ENCODE data around the gene MVK. TPM values are rescaled to one million over a fixed set of nuclear protein-coding genes. Genes with fewer than 3 reads are reported as not detected.

MVK gene
- total and polyA plus RNA-seq, 2 donors: 7.2 to 10.4 TPM

GRCh38 chr12:109605599-109606228 lies 32.1 kb downstream of the MVK start:
- DNase-seq (ENCODE audit: low read depth in 6 of 9, low spot score in 9 of 9): no peak
- no peak overlapping the region for H3K4me3 ChIP-seq (ENCODE audit: low read length in 2 of 2)
- H3K27me3 ChIP-seq (ENCODE audit: control insufficient read depth in 2 of 2, insufficient read depth in 1 of 2, low read length in 1 of 2): peaks cover 3 to 58% of the 10 kb centered on the region in 2 donors
- no peaks in the 10 kb centered on the region for H3K36me3 ChIP-seq (ENCODE audit: control insufficient read depth in 2 of 2, insufficient read depth in 2 of 2, low read length in 1 of 2)
- no peaks in the 10 kb centered on the region for H3K4me1 ChIP-seq (ENCODE audit: control insufficient read depth in 2 of 2, insufficient read depth in 2 of 2, low read length in 2 of 2)
- no peaks in the 10 kb centered on the region for H3K9me3 ChIP-seq (ENCODE audit: control insufficient read depth in 2 of 2, insufficient read depth in 1 of 2, low read length in 1 of 2)
- WGBS: 92% methylated on average over 13 of the region's 13 CpGs
- H3K27ac ChIP-seq (ENCODE audit: low read depth in 1 of 2, low read length in 1 of 2): no peak overlapping the region

DNA sequence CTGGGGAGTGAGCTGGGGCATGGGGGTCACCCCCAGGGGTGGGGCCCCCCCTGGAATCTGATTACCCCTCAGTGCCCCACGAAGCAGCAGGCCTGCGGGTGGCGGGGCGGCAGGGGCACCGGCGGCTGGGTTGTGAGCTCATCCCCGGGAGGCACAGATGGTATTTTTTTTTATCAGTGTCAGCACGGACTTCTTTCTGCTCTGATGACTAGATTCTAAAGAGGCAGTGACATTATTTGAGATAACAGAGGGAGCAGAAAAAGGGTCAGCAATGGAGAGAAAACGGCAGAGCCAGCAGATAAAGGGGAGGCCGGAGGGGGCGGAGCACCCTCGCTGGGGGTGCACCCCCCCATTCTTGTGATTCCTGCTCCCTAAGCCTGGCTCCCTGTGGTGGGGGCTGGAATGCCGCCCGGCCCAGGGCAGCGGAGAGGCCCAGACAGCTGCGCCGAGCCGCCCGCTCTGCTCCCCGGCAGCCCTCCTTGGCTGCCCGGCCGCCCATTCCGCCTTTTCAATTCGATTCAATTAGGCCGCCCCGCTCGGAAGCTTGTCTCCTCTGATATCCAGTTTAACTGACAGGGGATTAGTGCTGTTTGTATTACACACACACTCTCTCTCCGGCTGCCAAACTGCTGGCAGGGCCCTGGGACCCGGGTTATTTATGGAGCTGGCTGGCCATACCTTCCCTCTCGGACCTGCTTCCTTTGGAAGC lies 32.9 kb downstream of the MVK start:
- peaks cover 3 to 62% of the 10 kb centered on the region in 2 donors for H3K27me3 ChIP-seq (ENCODE audit: control insufficient read depth in 2 of 2, insufficient read depth in 1 of 2, low read length in 1 of 2)
- no peak overlapping the region for H3K27ac ChIP-seq (ENCODE audit: low read depth in 1 of 2, low read length in 1 of 2)
- H3K36me3 ChIP-seq (ENCODE audit: control insufficient read depth in 2 of 2, insufficient read depth in 2 of 2, low read length in 1 of 2): no peaks in the 10 kb centered on the region
- WGBS: 50% methylated on average over 30 of the region's 30 CpGs
- H3K4me1 ChIP-seq (ENCODE audit: control insufficient read depth in 2 of 2, insufficient read depth in 2 of 2, low read length in 2 of 2): no peaks in the 10 kb centered on the region
- no peaks in the 10 kb centered on the region for H3K9me3 ChIP-seq (ENCODE audit: control insufficient read depth in 2 of 2, insufficient read depth in 1 of 2, low read length in 1 of 2)
- DNase-seq (ENCODE audit: low read depth in 6 of 9, low spot score in 9 of 9): no peak
- no peak overlapping the region for H3K4me3 ChIP-seq (ENCODE audit: low read length in 2 of 2)

GRCh38 chr12:109607618-109608017 lies 34.0 kb downstream of the MVK start:
- Histone ChIP-seq H3K4me1 (ENCODE audit: control insufficient read depth in 2 of 2, insufficient read depth in 2 of 2, low read length in 2 of 2) (no peaks in the 10 kb centered on the region), H3K36me3 (ENCODE audit: control insufficient read depth in 2 of 2, insufficient read depth in 2 of 2, low read length in 1 of 2) (no peaks in the 10 kb centered on the region), H3K27me3 (ENCODE audit: control insufficient read depth in 2 of 2, insufficient read depth in 1 of 2, low read length in 1 of 2) (peaks cover 3 to 68% of the 10 kb centered on the region in 2 donors), H3K27ac (ENCODE audit: low read depth in 1 of 2, low read length in 1 of 2) (no peak overlapping the region), H3K4me3 (ENCODE audit: low read length in 2 of 2) (no peak overlapping the region), H3K9me3 (ENCODE audit: control insufficient read depth in 2 of 2, insufficient read depth in 1 of 2, low read length in 1 of 2) (no peaks in the 10 kb centered on the region)
- no peak for DNase-seq (ENCODE audit: low read depth in 6 of 9, low spot score in 9 of 9)
- 88% methylated on average over 4 of the region's 4 CpGs for WGBS

DNA sequence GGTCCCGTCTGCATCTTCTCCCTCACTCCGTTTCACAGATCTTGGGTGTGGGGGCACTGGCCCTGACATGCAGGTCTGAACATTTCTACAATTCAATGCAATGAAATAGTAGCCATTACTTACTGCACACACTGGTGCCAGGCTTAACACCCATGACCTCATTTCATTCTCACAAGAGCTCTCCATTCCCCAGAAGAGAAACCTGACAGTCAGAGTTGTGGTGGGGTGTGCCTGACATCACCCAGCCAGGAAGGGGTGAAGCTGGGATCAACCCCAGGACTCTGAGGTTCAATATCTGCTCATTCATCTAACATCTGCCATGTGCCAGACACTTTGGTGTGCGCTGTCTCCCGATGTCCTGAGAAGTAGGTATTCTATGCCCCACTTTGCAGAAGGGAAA lies 34.7 kb downstream of the MVK start:
- H3K4me1 ChIP-seq (ENCODE audit: control insufficient read depth in 2 of 2, insufficient read depth in 2 of 2, low read length in 2 of 2): no peaks in the 10 kb centered on the region
- peaks cover 3 to 73% of the 10 kb centered on the region in 2 donors for H3K27me3 ChIP-seq (ENCODE audit: control insufficient read depth in 2 of 2, insufficient read depth in 1 of 2, low read length in 1 of 2)
- no peaks in the 10 kb centered on the region for H3K9me3 ChIP-seq (ENCODE audit: control insufficient read depth in 2 of 2, insufficient read depth in 1 of 2, low read length in 1 of 2)
- no peak overlapping the region for H3K27ac ChIP-seq (ENCODE audit: low read depth in 1 of 2, low read length in 1 of 2)
- 83% methylated on average over 4 of the region's 4 CpGs for WGBS
- no peak overlapping the region for H3K4me3 ChIP-seq (ENCODE audit: low read length in 2 of 2)
- H3K36me3 ChIP-seq (ENCODE audit: control insufficient read depth in 2 of 2, insufficient read depth in 2 of 2, low read length in 1 of 2): no peaks in the 10 kb centered on the region
- no peak for DNase-seq (ENCODE audit: low read depth in 6 of 9, low spot score in 9 of 9)

- Histone ChIP-seq H3K27ac (ENCODE audit: low read depth in 1 of 2, low read length in 1 of 2) (no peak overlapping the region), H3K4me3 (ENCODE audit: low read length in 2 of 2) (no peak overlapping the region), H3K36me3 (ENCODE audit: control insufficient read depth in 2 of 2, insufficient read depth in 2 of 2, low read length in 1 of 2) (no peaks in the 10 kb centered on the region), H3K4me1 (ENCODE audit: control insufficient read depth in 2 of 2, insufficient read depth in 2 of 2, low read length in 2 of 2) (no peaks in the 10 kb centered on the region), H3K9me3 (ENCODE audit: control insufficient read depth in 2 of 2, insufficient read depth in 1 of 2, low read length in 1 of 2) (no peaks in the 10 kb centered on the region), H3K27me3 (ENCODE audit: control insufficient read depth in 2 of 2, insufficient read depth in 1 of 2, low read length in 1 of 2) (peaks cover 3 to 74% of the 10 kb centered on the region in 2 donors)
- DNase-seq (ENCODE audit: low read depth in 6 of 9, low spot score in 9 of 9): no peak
- 97% methylated on average over 3 of the region's 3 CpGs for WGBS
Observed at GRCh38 chr12:109608793-109609192, 35.2 kb downstream of the MVK start.

GRCh38 chr12:109609342-109609741 lies 35.7 kb downstream of the MVK start:
- Histone ChIP-seq H3K4me1 (ENCODE audit: control insufficient read depth in 2 of 2, insufficient read depth in 2 of 2, low read length in 2 of 2) (no peaks in the 10 kb centered on the region), H3K27me3 (ENCODE audit: control insufficient read depth in 2 of 2, insufficient read depth in 1 of 2, low read length in 1 of 2) (peaks cover 3 to 72% of the 10 kb centered on the region in 2 donors), H3K9me3 (ENCODE audit: control insufficient read depth in 2 of 2, insufficient read depth in 1 of 2, low read length in 1 of 2) (no peaks in the 10 kb centered on the region), H3K27ac (ENCODE audit: low read depth in 1 of 2, low read length in 1 of 2) (no peak overlapping the region), H3K4me3 (ENCODE audit: low read length in 2 of 2) (no peak overlapping the region), H3K36me3 (ENCODE audit: control insufficient read depth in 2 of 2, insufficient read depth in 2 of 2, low read length in 1 of 2) (no peaks in the 10 kb centered on the region)
- WGBS: 88% methylated on average over 2 of the region's 2 CpGs
- DNase-seq (ENCODE audit: low read depth in 6 of 9, low spot score in 9 of 9): no peak

- Histone ChIP-seq H3K36me3 (ENCODE audit: control insufficient read depth in 2 of 2, insufficient read depth in 2 of 2, low read length in 1 of 2) (no peaks in the 10 kb centered on the region), H3K4me3 (ENCODE audit: low read length in 2 of 2) (no peak overlapping the region), H3K27ac (ENCODE audit: low read depth in 1 of 2, low read length in 1 of 2) (no peak overlapping the region), H3K4me1 (ENCODE audit: control insufficient read depth in 2 of 2, insufficient read depth in 2 of 2, low read length in 2 of 2) (no peaks in the 10 kb centered on the region), H3K9me3 (ENCODE audit: control insufficient read depth in 2 of 2, insufficient read depth in 1 of 2, low read length in 1 of 2) (no peaks in the 10 kb centered on the region), H3K27me3 (ENCODE audit: control insufficient read depth in 2 of 2, insufficient read depth in 1 of 2, low read length in 1 of 2) (peaks cover 3 to 67% of the 10 kb centered on the region in 2 donors)
- WGBS: 93% methylated on average over 4 of the region's 4 CpGs
- DNase-seq (ENCODE audit: low read depth in 6 of 9, low spot score in 9 of 9): no peak
Observed at GRCh38 chr12:109610523-109610922, 36.9 kb downstream of the MVK start.

- Histone ChIP-seq H3K4me1 (ENCODE audit: control insufficient read depth in 2 of 2, insufficient read depth in 2 of 2, low read length in 2 of 2) (no peaks in the 10 kb centered on the region), H3K9me3 (ENCODE audit: control insufficient read depth in 2 of 2, insufficient read depth in 1 of 2, low read length in 1 of 2) (no peaks in the 10 kb centered on the region), H3K4me3 (ENCODE audit: low read length in 2 of 2) (no peak overlapping the region), H3K36me3 (ENCODE audit: control insufficient read depth in 2 of 2, insufficient read depth in 2 of 2, low read length in 1 of 2) (no peaks in the 10 kb centered on the region), H3K27me3 (ENCODE audit: control insufficient read depth in 2 of 2, insufficient read depth in 1 of 2, low read length in 1 of 2) (peaks cover 3 to 67% of the 10 kb centered on the region in 2 donors), H3K27ac (ENCODE audit: low read depth in 1 of 2, low read length in 1 of 2) (no peak overlapping the region)
- 78% methylated on average over 10 of the region's 10 CpGs for WGBS
- no peak for DNase-seq (ENCODE audit: low read depth in 6 of 9, low spot score in 9 of 9)
Observed at GRCh38 chr12:109611223-109611622, 37.6 kb downstream of the MVK start.

DNA sequence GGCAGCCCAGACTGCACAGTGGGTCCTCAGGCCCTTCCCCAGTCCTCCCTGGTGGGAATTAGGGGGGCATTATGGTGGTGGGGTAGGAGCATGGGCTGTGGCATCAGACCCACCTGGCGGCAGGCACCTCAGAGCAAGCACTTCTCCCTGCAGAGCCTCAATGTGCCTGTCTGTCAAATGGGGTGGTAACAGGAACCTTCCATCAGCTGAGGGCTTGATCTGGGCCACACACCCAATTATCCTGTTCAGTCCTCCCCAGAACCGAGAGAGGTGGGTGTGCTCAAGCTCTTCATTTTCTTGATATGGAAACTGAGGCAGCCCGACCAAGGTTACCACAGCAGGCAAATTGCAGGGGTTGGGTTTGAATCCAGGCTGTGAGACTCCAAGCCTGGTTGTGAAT lies 38.4 kb downstream of the MVK start:
- Histone ChIP-seq H3K9me3 (ENCODE audit: control insufficient read depth in 2 of 2, insufficient read depth in 1 of 2, low read length in 1 of 2) (no peaks in the 10 kb centered on the region), H3K27me3 (ENCODE audit: control insufficient read depth in 2 of 2, insufficient read depth in 1 of 2, low read length in 1 of 2) (peaks cover 0 to 64% of the 10 kb centered on the region in 2 donors), H3K36me3 (ENCODE audit: control insufficient read depth in 2 of 2, insufficient read depth in 2 of 2, low read length in 1 of 2) (no peaks in the 10 kb centered on the region), H3K4me1 (ENCODE audit: control insufficient read depth in 2 of 2, insufficient read depth in 2 of 2, low read length in 2 of 2) (no peaks in the 10 kb centered on the region), H3K4me3 (ENCODE audit: low read length in 2 of 2) (no peak overlapping the region), H3K27ac (ENCODE audit: low read depth in 1 of 2, low read length in 1 of 2) (no peak overlapping the region)
- WGBS: 93% methylated on average over 3 of the region's 3 CpGs
- no peak for DNase-seq (ENCODE audit: low read depth in 6 of 9, low spot score in 9 of 9)

Measured in thymus (tissue), 11 donors.